T-helper 17 cell (primary cell): Measurements from ENCODE around the gene ACSL3. TPM values are rescaled to one million over a fixed set of nuclear protein-coding genes. Genes with fewer than 3 reads are reported as not detected.
"Not testable (repeated sequence)": the region's sequence is repeated elsewhere in the genome, so short reads cannot be mapped to it uniquely, and the experiment has no call there.

ENCODE experiments used
- ATAC-seq: fragments of 150-1000 bp; cut with Tn5 transposase; 2 replicates; pipeline ENCODE4 v1.10.0; 2021; ENCODE audit warnings: mild to moderate bottlenecking, moderate library complexity
- DNase-seq, 3 donors: peaks; one replicate each; pipeline versions ENCODE4 v3.0.0 to v3.0.0-alpha.2; 2020 to 2021
- H3K9me3 ChIP-seq: one replicate; pipeline ENCODE4 v1.7.0; 2013; ENCODE audit warnings: low read length, mild to moderate bottlenecking; ENCODE audit not compliant: control insufficient read depth, poor library complexity, severe bottlenecking
- H3K27ac Mint-ChIP-seq: one replicate; pipeline ENCODE4 v1.8.0; 2022; ENCODE audit warnings: mild to moderate bottlenecking, moderate library complexity, mixed read lengths
- H3K27me3 Mint-ChIP-seq: one replicate; pipeline ENCODE4 v1.8.0; 2022; ENCODE audit warnings: mixed read lengths
- H3K36me3 Mint-ChIP-seq: one replicate; pipeline ENCODE4 v1.8.0; 2022; ENCODE audit warnings: low read depth, mixed read lengths
- H3K4me1 Mint-ChIP-seq: one replicate; pipeline ENCODE4 v1.8.0; 2022; ENCODE audit warnings: mild to moderate bottlenecking, mixed read lengths
- H3K4me3 Mint-ChIP-seq: one replicate; pipeline ENCODE4 v1.8.0; 2022; ENCODE audit warnings: mild to moderate bottlenecking, moderate library complexity, mixed read lengths
- total RNA-seq, 4 donors: library from RNA in 2 of 4; stranded (reverse) in 2 of 4; gene quantifications; one replicate each; pipeline ENCODE4 v1.2.3 and lab custom pipeline; 2022 to 2026

ACSL3 gene
- total RNA-seq, 2 donors from 2014 or later: 56.2 to 65.7 TPM

- DNase-seq (no peak), ATAC-seq (no peak)
- H3K4me1 Mint-ChIP-seq: peaks cover 19% of the 10 kb centered on the region
- no peaks in the 10 kb centered on the region for H3K27me3 Mint-ChIP-seq
- peaks cover 6% of the 10 kb centered on the region for H3K36me3 Mint-ChIP-seq
- H3K4me3 Mint-ChIP-seq: no peak overlapping the region
- no peak overlapping the region for H3K27ac Mint-ChIP-seq
- H3K9me3 ChIP-seq: no peaks in the 10 kb centered on the region
Measured at GRCh38 chr2:222915092-222915957, 54.5 kb downstream of the ACSL3 start.

GRCh38 chr2:222916229-222917197 is 55.7 kb downstream of the ACSL3 start:
- H3K27me3 Mint-ChIP-seq: no peaks in the 10 kb centered on the region
- H3K27ac Mint-ChIP-seq: peak overlapping the region; percentile 80
- H3K4me3 Mint-ChIP-seq: no peak overlapping the region
- DNase-seq (no peak), ATAC-seq (no peak)
- no peaks in the 10 kb centered on the region for H3K9me3 ChIP-seq
- H3K4me1 Mint-ChIP-seq: peaks cover 21% of the 10 kb centered on the region
- H3K36me3 Mint-ChIP-seq: peaks cover 13% of the 10 kb centered on the region

- not testable (repeated sequence) for DNase-seq, H3K9me3 ChIP-seq, H3K4me3 Mint-ChIP-seq, ATAC-seq, H3K27me3 Mint-ChIP-seq
- peak overlapping the region; percentile 80 for H3K27ac Mint-ChIP-seq
- peaks cover 15% of the 10 kb centered on the region for H3K36me3 Mint-ChIP-seq
- H3K4me1 Mint-ChIP-seq: peaks cover 15% of the 10 kb centered on the region
Measured at GRCh38 chr2:222917212-222917611, 56.4 kb downstream of the ACSL3 start.

- DNase-seq: no peak
- Mint-ChIP-seq H3K4me1 (peaks cover 11% of the 10 kb centered on the region), H3K4me3 (no peak overlapping the region), H3K27ac (peak overlapping the region; percentile 80), H3K36me3 (peaks cover 20% of the 10 kb centered on the region), H3K27me3 (no peaks in the 10 kb centered on the region)
- ATAC-seq: no peak
- no peaks in the 10 kb centered on the region for H3K9me3 ChIP-seq
Measured at GRCh38 chr2:222919841-222920526, 59.1 kb downstream of the ACSL3 start.

- H3K4me1 Mint-ChIP-seq: peaks cover 11% of the 10 kb centered on the region
- H3K4me3 Mint-ChIP-seq: no peak overlapping the region
- H3K27ac Mint-ChIP-seq: peak overlapping the region; percentile 63
- DNase-seq (no peak), ATAC-seq (no peak)
- no peaks in the 10 kb centered on the region for H3K27me3 Mint-ChIP-seq
- H3K9me3 ChIP-seq: no peaks in the 10 kb centered on the region
- H3K36me3 Mint-ChIP-seq: peaks cover 20% of the 10 kb centered on the region
Measured at GRCh38 chr2:222920657-222921186, 59.9 kb downstream of the ACSL3 start.

GRCh38 chr2:222922019-222922800 is 61.4 kb downstream of the ACSL3 start:
- Mint-ChIP-seq H3K27me3 (no peaks in the 10 kb centered on the region), H3K36me3 (peaks cover 22% of the 10 kb centered on the region), H3K4me3 (no peak overlapping the region), H3K4me1 (peaks cover 11% of the 10 kb centered on the region), H3K27ac (no peak overlapping the region)
- no peak for DNase-seq
- no peaks in the 10 kb centered on the region for H3K9me3 ChIP-seq
- ATAC-seq: no peak

- peak overlapping the region; percentile 63 for H3K27ac Mint-ChIP-seq
- H3K4me1 Mint-ChIP-seq: peaks cover 4% of the 10 kb centered on the region
- ATAC-seq (no peak), DNase-seq (no peak)
- no peak overlapping the region for H3K4me3 Mint-ChIP-seq
- H3K9me3 ChIP-seq: no peaks in the 10 kb centered on the region
- H3K27me3 Mint-ChIP-seq: no peaks in the 10 kb centered on the region
- H3K36me3 Mint-ChIP-seq: peaks cover 15% of the 10 kb centered on the region
Measured at GRCh38 chr2:222926915-222927314, 66.1 kb downstream of the ACSL3 start.

GRCh38 chr2:222927600-222927999 is 66.8 kb downstream of the ACSL3 start:
- Mint-ChIP-seq H3K4me1 (no peaks in the 10 kb centered on the region), H3K27ac (peak overlapping the region; percentile 63), H3K36me3 (peaks cover 14% of the 10 kb centered on the region), H3K27me3 (no peaks in the 10 kb centered on the region), H3K4me3 (no peak overlapping the region)
- no peaks in the 10 kb centered on the region for H3K9me3 ChIP-seq
- no peak for DNase-seq
- no peak for ATAC-seq

- H3K9me3 ChIP-seq: no peaks in the 10 kb centered on the region
- ATAC-seq (no peak), DNase-seq (no peak)
- H3K27ac Mint-ChIP-seq: no peak overlapping the region
- H3K4me1 Mint-ChIP-seq: no peaks in the 10 kb centered on the region
- no peaks in the 10 kb centered on the region for H3K27me3 Mint-ChIP-seq
- H3K4me3 Mint-ChIP-seq: no peak overlapping the region
- peaks cover 15% of the 10 kb centered on the region for H3K36me3 Mint-ChIP-seq
Measured at GRCh38 chr2:222928335-222928734, 67.5 kb downstream of the ACSL3 start.

- H3K27ac Mint-ChIP-seq: no peak overlapping the region
- no peaks in the 10 kb centered on the region for H3K9me3 ChIP-seq
- H3K36me3 Mint-ChIP-seq: peaks cover 21% of the 10 kb centered on the region
- no peak for DNase-seq
- H3K4me3 Mint-ChIP-seq: no peak overlapping the region
- no peaks in the 10 kb centered on the region for H3K27me3 Mint-ChIP-seq
- H3K4me1 Mint-ChIP-seq: no peaks in the 10 kb centered on the region
- ATAC-seq: no peak
Measured at GRCh38 chr2:222930862-222931261, 70.0 kb downstream of the ACSL3 start.

GRCh38 chr2:222931659-222932058 is 70.8 kb downstream of the ACSL3 start:
- H3K36me3 Mint-ChIP-seq: peaks cover 22% of the 10 kb centered on the region
- DNase-seq: no peak

GRCh38 chr2:222933458-222933857 is 72.6 kb downstream of the ACSL3 start:
- no peak overlapping the region for H3K4me3 Mint-ChIP-seq
- ATAC-seq: no peak
- H3K27ac Mint-ChIP-seq: no peak overlapping the region

More at GRCh38 chr2:222931659-222932058, 70.8 kb downstream of the ACSL3 start:
- no peaks in the 10 kb centered on the region for H3K9me3 ChIP-seq
- H3K27me3 Mint-ChIP-seq: no peaks in the 10 kb centered on the region
- H3K4me3 Mint-ChIP-seq: no peak overlapping the region
- H3K27ac Mint-ChIP-seq: no peak overlapping the region
- H3K4me1 Mint-ChIP-seq: no peaks in the 10 kb centered on the region
- ATAC-seq: no peak

More at GRCh38 chr2:222933458-222933857, 72.6 kb downstream of the ACSL3 start:
- H3K9me3 ChIP-seq: peaks cover 2% of the 10 kb centered on the region
- no peak for DNase-seq
- no peaks in the 10 kb centered on the region for H3K27me3 Mint-ChIP-seq
- no peaks in the 10 kb centered on the region for H3K4me1 Mint-ChIP-seq
- peaks cover 20% of the 10 kb centered on the region for H3K36me3 Mint-ChIP-seq
